SK-N-SH treated with all-trans-retinoic acid at 6 μM for 48 hours (cell line): Measurements from ENCODE around the gene MRTFA.
A peak's percentile ranks its signal among the peaks of the same experiment; 100 is the strongest.

Source experiments
- ATAC-seq: fragments of 200-7000 bp; cut with Tn5 transposase; 3 replicates; pipeline ENCODE4 v1.9.1; 2020; ENCODE audit warnings: mild to moderate bottlenecking, moderate library complexity
- ARNTL ChIP-seq: fragments of 450-650 bp; formaldehyde crosslinking; IDR thresholded peaks from 2 replicates; pipeline ENCODE4 v1.5.0; 2020; ENCODE audit warnings: low read depth, mild to moderate bottlenecking, moderate library complexity, borderline replicate concordance
- BACH2 ChIP-seq: fragments of 250-450 bp; sonication (Bioruptor Pico); IDR thresholded peaks from 2 replicates; pipeline ENCODE4 v1.9.0; 2021; ENCODE audit warnings: mild to moderate bottlenecking, borderline replicate concordance
- CREB5 ChIP-seq: fragments of 250-450 bp; sonication (Bioruptor Pico); IDR thresholded peaks from 2 replicates; pipeline ENCODE4 v1.5.1; 2020; ENCODE audit warnings: low read depth, mild to moderate bottlenecking, moderate library complexity
- CSDC2 ChIP-seq: fragments of 250-450 bp; sonication (Bioruptor Pico); IDR thresholded peaks from 2 replicates; pipeline ENCODE4 v1.5.0; 2020; ENCODE audit warnings: mild to moderate bottlenecking, moderate library complexity
- CSRNP3 ChIP-seq: fragments of 250-450 bp; sonication (Bioruptor Pico); IDR thresholded peaks from 2 replicates; pipeline ENCODE4 v1.5.1; 2021; ENCODE audit warnings: mild to moderate bottlenecking, moderate library complexity
- ESRRG ChIP-seq: fragments of 250-450 bp; sonication (Bioruptor Pico); IDR thresholded peaks from 2 replicates; pipeline ENCODE4 v1.6.1; 2021; ENCODE audit warnings: mild to moderate bottlenecking
- GLIS3 ChIP-seq: fragments of 250-450 bp; sonication (Bioruptor Pico); IDR thresholded peaks from 2 replicates; pipeline ENCODE4 v1.5.0; 2020; ENCODE audit warnings: mild to moderate bottlenecking, moderate library complexity
- OSR1 ChIP-seq: fragments of 250-450 bp; sonication (Bioruptor Pico); IDR thresholded peaks from 2 replicates; pipeline ENCODE4 v1.8.0; 2022; ENCODE audit warnings: moderate library complexity, mild to moderate bottlenecking, inconsistent platforms
- PATZ1 ChIP-seq: fragments of 250-450 bp; sonication (Bioruptor Pico); IDR thresholded peaks from 2 replicates; pipeline ENCODE4 v1.8.0; 2020; ENCODE audit warnings: mild to moderate bottlenecking, moderate library complexity, borderline replicate concordance
- POU6F1 ChIP-seq: fragments of 250-450 bp; sonication (Bioruptor Pico); IDR thresholded peaks from 2 replicates; pipeline ENCODE4 v1.8.0; 2021; ENCODE audit warnings: low read depth, mild to moderate bottlenecking, moderate library complexity, borderline replicate concordance
- PPARA ChIP-seq: fragments of 250-450 bp; sonication (Bioruptor Pico); IDR thresholded peaks from 2 replicates; pipeline ENCODE4 v1.5.0; 2020; ENCODE audit warnings: mild to moderate bottlenecking, borderline replicate concordance
- SNAI2 ChIP-seq: fragments of 250-450 bp; sonication (Bioruptor Pico); IDR thresholded peaks from 2 replicates; pipeline ENCODE4 v1.5.0; 2020; ENCODE audit warnings: mild to moderate bottlenecking, moderate library complexity
- TCF4 ChIP-seq: fragments of 250-450 bp; sonication (Bioruptor Pico); IDR thresholded peaks from 2 replicates; pipeline ENCODE4 v1.8.0; 2021; ENCODE audit warnings: mild to moderate bottlenecking, moderate library complexity, borderline replicate concordance
- TOX ChIP-seq: fragments of 250-450 bp; sonication (Bioruptor Pico); IDR thresholded peaks from 2 replicates; pipeline ENCODE4 v1.8.0; 2021; ENCODE audit warnings: mild to moderate bottlenecking, moderate library complexity, borderline replicate concordance
- TSHZ2 ChIP-seq: fragments of 250-450 bp; sonication (Bioruptor Pico); IDR thresholded peaks from 2 replicates; pipeline ENCODE4 v1.5.0; 2020; ENCODE audit warnings: mild to moderate bottlenecking, moderate library complexity
- ZC3H10 ChIP-seq: fragments of 250-450 bp; sonication (Bioruptor Pico); IDR thresholded peaks from 2 replicates; pipeline ENCODE4 v1.5.1; 2021; ENCODE audit warnings: mild to moderate bottlenecking, moderate library complexity
- ZFP3 ChIP-seq: fragments of 250-450 bp; sonication (Bioruptor Pico); IDR thresholded peaks from 2 replicates; pipeline ENCODE4 v1.5.0; 2020; ENCODE audit warnings: mild to moderate bottlenecking, moderate library complexity
- ZFP30 ChIP-seq: fragments of 450-650 bp; formaldehyde crosslinking; IDR thresholded peaks from 2 replicates; pipeline ENCODE4 v1.5.0; 2022; ENCODE audit warnings: mild to moderate bottlenecking, moderate library complexity
- ZNF70 ChIP-seq: fragments of 450-650 bp; formaldehyde crosslinking; IDR thresholded peaks from 2 replicates; pipeline ENCODE4 v1.5.0; 2020; ENCODE audit warnings: mild to moderate bottlenecking, moderate library complexity
- ZNF8 ChIP-seq: fragments of 450-650 bp; formaldehyde crosslinking; IDR thresholded peaks from 2 replicates; pipeline ENCODE4 v1.5.0; 2020; ENCODE audit warnings: mild to moderate bottlenecking, moderate library complexity

MRTFA gene

GRCh38 chr22:40597526-40598430 is 38.7 kb downstream of the MRTFA start:
- peak; percentile 79 for ATAC-seq
- no peak for TF ChIP-seq GLIS3
- no peak for TF ChIP-seq TOX (CRISPR knock-in tag)
- TF ChIP-seq ZNF70 (CRISPR knock-in tag): no peak
- TF ChIP-seq PPARA: no peak
- TF ChIP-seq OSR1 (CRISPR knock-in tag): no peak
- no peak for TF ChIP-seq POU6F1 (CRISPR knock-in tag)
- TF ChIP-seq ZNF8: no peak
- TF ChIP-seq ZFP3 (CRISPR knock-in tag): no peak
- TF ChIP-seq ESRRG: no peak
- no peak for TF ChIP-seq SNAI2 (CRISPR knock-in tag)
- TF ChIP-seq TCF4 (CRISPR knock-in tag): no peak
- no peak for TF ChIP-seq TSHZ2 (CRISPR knock-in tag)
- TF ChIP-seq ZFP30 (CRISPR knock-in tag): no peak

GRCh38 chr22:40595497-40596234 is 40.9 kb downstream of the MRTFA start:
- no peak for ATAC-seq
- TF ChIP-seq POU6F1 (CRISPR knock-in tag): no peak
- TF ChIP-seq ZC3H10 (CRISPR knock-in tag): no peak
- no peak for TF ChIP-seq TSHZ2 (CRISPR knock-in tag)
- no peak for TF ChIP-seq ESRRG
- no peak for TF ChIP-seq ARNTL
- no peak for TF ChIP-seq ZFP30 (CRISPR knock-in tag)
- TF ChIP-seq GLIS3: no peak
- no peak for TF ChIP-seq PATZ1 (CRISPR knock-in tag)
- no peak for TF ChIP-seq BACH2
- TF ChIP-seq SNAI2 (CRISPR knock-in tag): no peak
- TF ChIP-seq CSRNP3 (CRISPR knock-in tag): no peak
- TF ChIP-seq PPARA: no peak
- no peak for TF ChIP-seq ZNF8
- no peak for TF ChIP-seq CSDC2 (CRISPR knock-in tag)
- TF ChIP-seq ZNF70 (CRISPR knock-in tag): no peak
- TF ChIP-seq OSR1 (CRISPR knock-in tag): no peak
- TF ChIP-seq CREB5 (CRISPR knock-in tag): no peak
